Measurements from ENCODE around the gene EIF4E3.

The EIF4E3 gene

DNA sequence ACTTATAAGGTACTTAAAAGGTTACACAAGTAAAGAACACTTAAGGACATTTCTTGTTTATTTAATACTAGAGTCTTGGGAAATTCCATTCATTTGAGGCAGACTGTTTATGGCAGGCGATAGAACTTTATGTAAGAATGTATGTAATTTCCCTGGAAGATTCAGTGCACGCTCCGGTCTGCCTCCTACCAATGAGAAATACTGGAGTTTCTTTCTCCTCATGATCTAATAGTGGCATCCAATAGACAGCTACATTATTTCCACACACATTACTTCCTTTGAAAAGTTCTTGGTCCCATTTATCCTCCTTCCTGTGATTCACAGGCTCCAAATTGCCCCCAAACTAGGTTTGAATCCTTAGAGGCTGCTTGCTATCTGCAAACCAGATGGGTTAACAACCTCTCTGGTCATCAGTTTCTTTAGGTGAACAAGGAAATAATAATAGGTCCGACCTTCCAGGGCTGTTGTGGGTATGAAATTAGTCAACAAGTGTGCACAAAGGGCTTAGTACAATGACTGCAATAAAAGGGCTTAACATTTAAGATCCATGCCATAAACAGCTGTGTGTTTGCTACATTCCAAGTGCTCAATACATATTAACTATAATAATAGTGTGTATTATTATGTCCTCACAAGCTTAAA lies 30.7 kb downstream of the EIF4E3 start:
- TF ChIP-seq, protein P1, sequence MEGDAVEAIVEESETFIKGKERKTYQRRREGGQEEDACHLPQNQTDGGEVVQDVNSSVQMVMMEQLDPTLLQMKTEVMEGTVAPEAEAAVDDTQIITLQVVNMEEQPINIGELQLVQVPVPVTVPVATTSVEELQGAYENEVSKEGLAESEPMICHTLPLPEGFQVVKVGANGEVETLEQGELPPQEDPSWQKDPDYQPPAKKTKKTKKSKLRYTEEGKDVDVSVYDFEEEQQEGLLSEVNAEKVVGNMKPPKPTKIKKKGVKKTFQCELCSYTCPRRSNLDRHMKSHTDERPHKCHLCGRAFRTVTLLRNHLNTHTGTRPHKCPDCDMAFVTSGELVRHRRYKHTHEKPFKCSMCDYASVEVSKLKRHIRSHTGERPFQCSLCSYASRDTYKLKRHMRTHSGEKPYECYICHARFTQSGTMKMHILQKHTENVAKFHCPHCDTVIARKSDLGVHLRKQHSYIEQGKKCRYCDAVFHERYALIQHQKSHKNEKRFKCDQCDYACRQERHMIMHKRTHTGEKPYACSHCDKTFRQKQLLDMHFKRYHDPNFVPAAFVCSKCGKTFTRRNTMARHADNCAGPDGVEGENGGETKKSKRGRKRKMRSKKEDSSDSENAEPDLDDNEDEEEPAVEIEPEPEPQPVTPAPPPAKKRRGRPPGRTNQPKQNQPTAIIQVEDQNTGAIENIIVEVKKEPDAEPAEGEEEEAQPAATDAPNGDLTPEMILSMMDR (IDR thresholded peaks at IDR 0.05; ENCODE audit: insufficient read depth, low read length, poor library complexity, severe bottlenecking): no peak
- Histone ChIP-seq H3K4me3 (replicated peaks; ENCODE audit: low read depth, low read length) (no peak overlapping the region), H3K27me3 (replicated peaks; ENCODE audit: control insufficient read depth, insufficient read depth, low read length) (no peaks in the 10 kb centered on the region; the same call in 1 of the 2 replicates), H3K36me3 (ENCODE audit: control insufficient read depth, insufficient read depth, low read length) (no peaks in the 10 kb centered on the region)
- no peak for DNase-seq (ENCODE audit: extremely low read depth, insufficient read length)

DNA sequence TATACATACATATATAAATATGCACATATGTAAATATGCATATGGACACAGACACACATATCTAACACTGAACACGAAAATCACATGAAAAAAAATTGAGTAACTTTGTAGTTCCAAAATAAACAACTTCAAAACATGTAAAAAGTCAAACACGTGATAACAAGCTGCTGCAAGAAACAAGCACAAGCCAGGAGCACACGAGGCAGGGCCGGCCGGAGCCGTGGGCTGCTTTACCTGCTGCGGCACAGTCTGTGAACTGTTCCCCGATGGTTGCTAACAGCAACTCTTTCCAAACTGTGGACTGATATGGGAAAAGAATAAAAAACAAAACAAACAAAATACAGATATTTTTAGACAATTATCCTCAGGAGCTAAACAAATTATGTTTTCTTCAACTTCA lies 31.6 kb downstream of the EIF4E3 start:
- no peak for DNase-seq (ENCODE audit: extremely low read depth, insufficient read length)
- Histone ChIP-seq H3K27me3 (replicated peaks; ENCODE audit: control insufficient read depth, insufficient read depth, low read length) (no peaks in the 10 kb centered on the region; the same call in 1 of the 2 replicates), H3K36me3 (ENCODE audit: control insufficient read depth, insufficient read depth, low read length) (no peaks in the 10 kb centered on the region), H3K4me3 (replicated peaks; ENCODE audit: low read depth, low read length) (no peak overlapping the region)
- TF ChIP-seq, protein P1 (IDR thresholded peaks at IDR 0.05; ENCODE audit: insufficient read depth, low read length, poor library complexity, severe bottlenecking): no peak

DNA sequence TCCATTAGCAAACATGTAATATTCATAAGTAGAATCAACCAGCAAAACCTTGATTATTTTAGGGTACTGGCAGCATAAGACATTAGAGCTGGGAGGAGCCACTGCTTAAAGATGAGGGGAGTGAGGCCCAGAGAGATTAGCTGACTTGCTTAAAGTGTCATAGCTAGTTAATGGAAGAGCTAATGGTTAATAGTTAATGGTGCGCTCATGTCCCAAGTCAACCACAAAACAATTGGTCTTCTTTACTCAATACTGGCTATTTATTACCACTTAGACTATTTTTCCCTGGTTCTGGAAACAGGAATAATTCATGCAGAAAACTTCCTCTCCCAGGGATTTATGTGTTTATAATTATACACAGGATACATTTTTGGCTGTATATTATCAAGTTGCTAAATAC lies 33.1 kb downstream of the EIF4E3 start:
- TF ChIP-seq, protein P1 (IDR thresholded peaks at IDR 0.05; ENCODE audit: insufficient read depth, low read length, poor library complexity, severe bottlenecking): no peak
- no peak overlapping the region for H3K4me3 ChIP-seq (replicated peaks; ENCODE audit: low read depth, low read length)
- no peak for DNase-seq (ENCODE audit: extremely low read depth, insufficient read length)
- H3K27me3 ChIP-seq (replicated peaks; ENCODE audit: control insufficient read depth, insufficient read depth, low read length): no peaks in the 10 kb centered on the region
- no peaks in the 10 kb centered on the region for H3K36me3 ChIP-seq (ENCODE audit: control insufficient read depth, insufficient read depth, low read length)

DNA sequence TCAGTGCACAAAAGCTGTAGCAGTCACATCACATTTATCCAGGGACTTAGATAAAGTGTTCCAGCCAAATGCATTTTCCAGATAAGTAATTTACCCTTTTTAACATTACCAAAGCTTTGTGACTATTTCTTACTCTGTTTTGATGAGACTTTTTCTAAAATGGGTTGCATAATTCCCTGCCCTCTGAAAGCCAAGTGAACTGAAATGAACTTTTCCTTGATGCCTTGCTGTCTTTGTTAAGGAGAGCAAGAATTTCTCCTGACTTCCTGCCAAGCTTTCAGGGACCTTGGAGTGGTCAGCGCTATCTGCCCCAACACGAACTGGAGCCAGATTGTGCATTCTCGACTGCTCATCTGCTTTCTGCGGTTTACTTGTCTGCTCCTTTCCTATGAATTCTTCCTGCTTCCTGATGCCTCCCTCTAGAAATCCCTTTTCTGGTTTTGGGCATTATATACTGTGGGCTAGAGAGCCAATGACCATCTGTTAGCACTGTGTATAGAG lies 34.8 kb downstream of the EIF4E3 start:
- TF ChIP-seq, protein P1 (IDR thresholded peaks at IDR 0.05; ENCODE audit: insufficient read depth, low read length, poor library complexity, severe bottlenecking): no peak
- H3K36me3 ChIP-seq (ENCODE audit: control insufficient read depth, insufficient read depth, low read length): no peaks in the 10 kb centered on the region
- H3K27me3 ChIP-seq (replicated peaks; ENCODE audit: control insufficient read depth, insufficient read depth, low read length): no peaks in the 10 kb centered on the region
- DNase-seq (ENCODE audit: extremely low read depth, insufficient read length): no peak
- no peak overlapping the region for H3K4me3 ChIP-seq (replicated peaks; ENCODE audit: low read depth, low read length)

DNA sequence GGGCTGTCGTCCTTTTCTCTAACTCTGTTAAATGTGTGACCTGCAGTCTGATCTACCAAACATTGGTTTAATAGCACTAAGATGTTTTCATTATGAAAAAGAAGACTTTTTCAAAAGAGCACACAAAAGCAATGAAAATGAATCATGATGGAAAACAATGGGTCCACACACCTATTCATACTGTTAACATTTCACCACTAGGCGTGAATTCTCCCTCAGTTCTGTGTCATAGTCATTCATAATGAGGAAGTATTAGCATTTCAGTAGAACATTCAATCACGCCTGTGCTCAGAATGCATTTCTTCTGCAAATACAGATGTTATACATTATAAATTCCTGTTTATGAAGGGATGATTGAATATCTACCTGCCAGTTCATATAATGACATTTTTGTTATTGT lies 35.9 kb downstream of the EIF4E3 start:
- no peak for DNase-seq (ENCODE audit: extremely low read depth, insufficient read length)
- TF ChIP-seq, protein P1 (IDR thresholded peaks at IDR 0.05; ENCODE audit: insufficient read depth, low read length, poor library complexity, severe bottlenecking): no peak
- Histone ChIP-seq H3K36me3 (ENCODE audit: control insufficient read depth, insufficient read depth, low read length) (no peaks in the 10 kb centered on the region), H3K27me3 (replicated peaks; ENCODE audit: control insufficient read depth, insufficient read depth, low read length) (no peaks in the 10 kb centered on the region), H3K4me3 (replicated peaks; ENCODE audit: low read depth, low read length) (no peak overlapping the region)

Measured in GM06990 (cell line).